ENCODE measurements around the gene CSMD2.

GRCh38 chr1:33854091-33854490 is 310.9 kb downstream of the CSMD2 start:
- TF ChIP-seq, protein P1, sequence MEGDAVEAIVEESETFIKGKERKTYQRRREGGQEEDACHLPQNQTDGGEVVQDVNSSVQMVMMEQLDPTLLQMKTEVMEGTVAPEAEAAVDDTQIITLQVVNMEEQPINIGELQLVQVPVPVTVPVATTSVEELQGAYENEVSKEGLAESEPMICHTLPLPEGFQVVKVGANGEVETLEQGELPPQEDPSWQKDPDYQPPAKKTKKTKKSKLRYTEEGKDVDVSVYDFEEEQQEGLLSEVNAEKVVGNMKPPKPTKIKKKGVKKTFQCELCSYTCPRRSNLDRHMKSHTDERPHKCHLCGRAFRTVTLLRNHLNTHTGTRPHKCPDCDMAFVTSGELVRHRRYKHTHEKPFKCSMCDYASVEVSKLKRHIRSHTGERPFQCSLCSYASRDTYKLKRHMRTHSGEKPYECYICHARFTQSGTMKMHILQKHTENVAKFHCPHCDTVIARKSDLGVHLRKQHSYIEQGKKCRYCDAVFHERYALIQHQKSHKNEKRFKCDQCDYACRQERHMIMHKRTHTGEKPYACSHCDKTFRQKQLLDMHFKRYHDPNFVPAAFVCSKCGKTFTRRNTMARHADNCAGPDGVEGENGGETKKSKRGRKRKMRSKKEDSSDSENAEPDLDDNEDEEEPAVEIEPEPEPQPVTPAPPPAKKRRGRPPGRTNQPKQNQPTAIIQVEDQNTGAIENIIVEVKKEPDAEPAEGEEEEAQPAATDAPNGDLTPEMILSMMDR (IDR thresholded peaks at IDR 0.05 in 2 of 3, conservative IDR thresholded peaks at IDR 0.05 in 1 of 3; ENCODE audit: borderline replicate concordance in 1 of 3, insufficient read depth in 1 of 3, low read depth in 2 of 3, low read length in 2 of 3), result no peak
- TF ChIP-seq POLR2AphosphoS5 (IDR thresholded peaks at IDR 0.05; ENCODE audit: low read depth, low read length), result no peak
